ENCODE measurements around the gene MSH4.
"Not testable (repeated sequence)": the region's sequence is repeated elsewhere in the genome, so short reads cannot be mapped to it uniquely, and the experiment has no call there.

The MSH4 gene

DNA sequence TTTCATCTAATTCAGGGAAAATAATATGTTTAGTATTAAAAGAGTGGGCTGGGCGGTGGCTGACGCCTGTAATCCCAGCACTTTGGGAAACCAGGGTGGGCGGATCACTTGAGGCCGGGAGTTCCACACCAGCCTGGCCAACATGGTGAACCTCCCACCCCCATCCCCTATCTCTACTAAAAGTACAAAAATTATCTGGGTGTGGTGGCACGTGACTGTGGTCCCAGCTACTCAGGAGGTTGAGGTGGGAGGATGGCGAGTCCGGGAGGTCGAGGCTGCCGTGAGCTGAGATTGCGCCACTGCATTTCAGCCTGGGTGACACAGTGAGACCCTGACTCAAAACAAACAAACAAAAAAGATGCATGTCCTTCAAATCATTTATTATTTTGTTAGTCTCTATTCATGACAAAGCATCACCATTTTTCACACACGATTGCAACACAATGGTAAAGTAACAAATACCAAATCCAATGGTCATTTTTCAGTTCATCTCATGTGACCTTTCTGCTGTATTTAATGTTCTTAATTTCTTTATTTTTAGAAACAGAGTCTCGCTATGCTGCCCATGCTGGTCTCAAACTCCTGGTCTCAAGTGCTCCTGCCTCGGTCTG is 1.0 kb downstream of the MSH4 start:
- no peak for DNase-seq

DNA sequence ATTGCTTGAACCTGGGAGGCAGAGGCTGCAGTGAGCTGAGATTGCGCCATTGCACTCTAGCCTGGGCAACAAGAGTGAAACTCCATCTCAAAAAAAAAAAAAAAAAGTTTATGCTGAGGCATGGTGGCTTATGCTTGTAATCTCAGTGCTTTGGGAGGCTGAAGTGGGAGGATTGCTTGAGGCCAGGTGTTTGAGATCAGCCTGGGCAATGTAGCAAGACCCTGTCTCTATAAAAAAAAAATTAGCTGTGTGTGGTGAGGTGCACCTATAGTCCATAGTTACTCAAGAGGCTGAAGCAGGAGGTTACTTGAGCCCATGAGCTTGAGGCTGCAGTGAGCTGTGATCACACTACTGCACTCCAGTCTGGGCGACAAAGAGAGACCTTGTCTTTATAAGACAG is 4.8 kb downstream of the MSH4 start:
- DNase-seq, result not testable (repeated sequence)

DNA sequence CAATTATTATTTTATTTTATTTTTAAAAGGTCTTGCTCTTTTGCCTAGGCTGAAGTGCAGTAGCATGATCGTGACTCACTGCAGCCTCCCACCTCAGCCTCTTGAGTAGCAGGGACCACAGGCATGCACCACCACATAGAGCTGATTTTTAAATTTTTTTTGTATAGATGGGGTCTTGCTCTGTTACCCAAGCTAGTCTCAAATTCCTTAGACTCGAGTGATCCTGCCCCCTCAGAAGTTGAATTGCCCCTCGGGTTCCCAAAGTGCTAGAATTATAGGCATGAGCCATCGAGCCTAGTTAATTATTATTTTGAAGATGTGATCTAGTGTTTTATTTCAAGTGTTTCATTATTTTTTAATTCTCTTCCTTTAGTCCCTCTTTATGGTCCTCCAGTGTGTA is 12.2 kb downstream of the MSH4 start:
- no peak for DNase-seq

DNA sequence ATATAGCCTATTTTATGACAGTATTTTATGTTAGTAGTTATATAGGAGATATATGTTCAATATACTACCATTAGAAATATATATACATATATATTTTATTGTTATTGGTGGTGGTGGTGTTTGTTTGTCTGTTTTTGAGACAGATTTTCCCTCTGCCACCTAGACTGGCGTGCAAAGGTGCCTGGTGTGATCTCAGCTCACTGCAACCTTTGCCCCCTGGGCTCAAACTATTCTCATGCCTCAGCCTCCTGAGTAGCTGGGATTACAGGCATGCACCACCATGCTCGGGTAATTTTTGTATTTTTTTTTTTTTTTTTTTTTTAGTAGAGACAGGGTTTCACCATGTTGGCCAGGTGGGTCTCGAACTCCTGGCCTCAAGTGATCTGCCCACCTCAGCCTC is 13.4 kb downstream of the MSH4 start:
- DNase-seq, result not testable (repeated sequence)

DNA sequence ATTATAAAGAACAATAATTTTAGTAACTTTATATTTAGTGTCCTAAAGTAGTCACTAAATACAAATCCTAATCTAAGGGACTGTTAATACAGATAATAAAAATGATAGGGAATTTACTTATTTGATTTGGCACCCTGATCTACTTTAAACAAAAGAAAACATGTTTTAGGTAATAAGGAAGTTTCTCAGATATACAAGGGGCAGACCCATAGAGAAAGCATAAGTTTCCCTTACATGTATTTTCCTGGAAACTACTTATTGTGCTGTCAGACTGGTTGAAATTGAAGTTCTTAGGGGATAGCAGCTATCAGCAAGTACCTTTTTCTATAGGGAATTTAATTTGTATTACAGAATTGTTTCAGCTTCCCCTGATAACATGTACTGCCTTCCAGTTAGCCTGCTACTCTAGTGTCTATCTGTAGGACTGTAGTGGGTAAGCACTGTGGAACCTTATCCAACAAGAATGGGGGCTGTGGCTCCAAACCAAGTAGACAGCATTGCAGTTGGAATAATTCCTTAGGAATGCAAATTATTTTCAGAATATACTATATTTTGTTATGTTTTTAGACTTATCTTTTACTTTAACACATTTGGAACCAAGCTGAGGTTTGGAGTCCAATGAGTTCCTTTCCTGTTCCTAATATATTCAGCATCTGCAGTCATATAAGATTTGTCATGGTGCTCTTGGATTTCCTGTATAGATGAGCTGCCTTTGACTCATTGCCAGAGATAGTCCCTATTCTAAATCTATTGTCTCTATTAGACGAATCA is 14.7 kb downstream of the MSH4 start:
- DNase-seq, result peak; percentile 66

DNA sequence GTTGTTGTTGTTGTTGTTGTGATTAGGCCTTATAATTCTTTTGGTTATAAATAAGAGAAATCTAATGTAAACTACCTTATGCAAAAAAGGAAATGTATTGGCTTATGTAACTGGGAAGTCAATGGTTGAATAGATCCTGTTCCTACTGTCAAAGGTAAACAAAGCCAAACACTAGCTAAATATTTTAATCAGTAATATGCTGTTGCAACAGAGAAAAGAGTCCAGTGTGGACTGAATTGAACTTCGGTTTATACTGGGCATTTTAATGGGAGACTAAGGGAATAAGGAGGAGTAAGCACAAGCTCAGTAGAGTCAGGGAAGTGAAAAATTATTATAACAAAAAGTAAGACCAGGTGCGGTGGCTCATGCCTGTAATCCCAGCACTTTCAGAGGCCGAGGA is 15.4 kb downstream of the MSH4 start:
- no peak for DNase-seq

DNA sequence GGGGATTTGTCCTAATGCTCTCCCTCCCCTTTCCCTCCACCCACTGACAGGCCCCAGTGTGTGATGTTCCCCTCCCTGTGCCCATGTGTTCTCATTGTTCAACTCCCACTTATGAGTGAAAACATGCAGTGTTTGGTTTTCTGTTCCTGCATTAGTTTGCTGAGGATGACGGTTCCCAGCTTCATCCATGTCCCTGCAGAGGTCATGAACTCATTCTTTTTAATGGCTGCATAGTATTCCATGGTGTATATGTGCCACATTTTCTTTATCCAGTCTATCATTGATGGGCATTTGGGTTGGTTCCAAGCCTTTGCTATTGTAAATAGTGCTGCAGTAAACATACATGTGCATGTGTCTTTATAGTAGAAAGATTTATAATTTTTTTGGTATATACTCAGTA is 26.9 kb downstream of the MSH4 start:
- not testable (repeated sequence) for DNase-seq

DNA sequence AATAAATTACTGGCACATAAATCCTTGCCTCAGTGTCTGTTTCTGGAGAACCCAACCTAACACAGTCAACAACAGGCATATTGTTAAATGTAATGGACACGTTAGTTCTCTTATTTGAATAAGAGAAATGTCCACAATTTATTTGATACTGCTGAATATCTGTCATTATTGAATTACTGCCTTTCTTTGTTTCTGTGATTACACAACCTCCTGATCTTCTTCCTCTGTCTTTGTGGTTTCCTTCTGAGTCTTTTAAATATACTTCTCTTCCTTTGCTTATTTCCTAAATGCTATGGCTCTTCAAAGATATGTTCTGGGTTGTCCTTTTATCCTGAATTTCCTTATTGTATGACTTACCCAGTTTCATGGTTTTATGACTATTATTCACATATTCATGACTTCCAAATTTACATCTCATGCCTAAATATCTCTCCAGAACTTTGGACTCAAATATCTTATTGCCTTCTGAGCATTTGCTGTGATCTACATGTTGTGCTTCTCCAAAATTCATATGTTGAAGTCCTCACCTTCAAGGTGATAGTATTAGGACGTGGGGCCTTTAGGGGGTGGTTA is 39.9 kb downstream of the MSH4 start:
- no peak for DNase-seq

DNA sequence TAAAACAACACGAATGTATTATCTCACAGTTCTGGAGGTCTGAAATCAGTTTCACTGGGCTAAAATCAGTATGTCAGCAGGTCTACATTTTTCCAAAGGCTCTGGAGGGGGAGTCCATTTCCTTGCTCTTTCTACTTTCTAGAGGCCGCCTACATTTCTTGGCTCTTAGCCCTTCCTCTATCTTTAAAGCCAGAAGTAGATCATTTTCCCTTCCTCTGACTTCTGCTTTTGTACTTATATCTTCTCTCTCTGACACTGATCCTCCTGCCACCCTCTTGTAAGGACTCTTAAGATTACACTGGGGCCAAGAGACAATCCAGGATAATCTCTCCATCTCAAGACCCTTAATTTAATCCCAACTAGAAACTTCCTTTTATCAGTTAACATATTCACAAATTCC is 41.4 kb downstream of the MSH4 start:
- DNase-seq, result no peak

DNA sequence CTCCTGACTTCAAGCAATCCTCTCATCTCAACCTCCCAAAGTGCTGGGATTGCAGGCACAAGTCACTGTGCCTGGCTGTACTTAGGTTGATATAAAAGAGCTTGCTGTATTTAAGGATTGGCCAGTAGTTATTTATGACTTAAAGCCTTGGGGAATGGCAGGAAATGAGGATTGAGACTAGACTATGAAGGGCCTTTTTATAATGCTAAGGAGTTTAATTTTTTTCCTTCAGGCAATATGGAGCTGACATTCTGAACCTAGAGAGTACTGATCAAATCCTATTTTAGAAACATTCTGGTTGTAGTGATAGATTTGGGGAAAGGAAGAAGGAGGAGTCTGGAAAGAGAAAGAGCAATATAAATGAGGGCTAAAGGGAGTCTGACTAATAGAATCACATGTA is 44.7 kb downstream of the MSH4 start:
- DNase-seq, result no peak

DNA sequence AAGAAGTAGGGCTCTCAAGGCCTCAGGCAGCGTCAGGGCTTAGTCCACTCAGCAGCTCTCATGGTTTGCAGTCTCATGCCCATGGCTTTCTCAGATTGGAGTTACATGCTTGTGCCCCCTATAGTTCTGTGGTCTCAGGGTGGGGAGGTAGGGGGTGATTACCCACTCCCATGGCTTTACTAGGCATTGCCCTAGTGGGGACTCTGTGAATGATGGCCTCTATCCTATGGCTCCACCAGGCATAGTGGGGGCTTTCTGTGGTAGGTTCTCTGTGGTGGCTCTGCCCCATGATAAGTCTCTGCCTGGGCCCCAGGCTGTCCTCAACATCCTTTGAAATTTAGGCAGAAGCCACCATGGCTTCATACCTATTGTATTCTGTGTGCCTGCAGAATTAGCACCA is 48.9 kb downstream of the MSH4 start:
- no peak for DNase-seq

DNA sequence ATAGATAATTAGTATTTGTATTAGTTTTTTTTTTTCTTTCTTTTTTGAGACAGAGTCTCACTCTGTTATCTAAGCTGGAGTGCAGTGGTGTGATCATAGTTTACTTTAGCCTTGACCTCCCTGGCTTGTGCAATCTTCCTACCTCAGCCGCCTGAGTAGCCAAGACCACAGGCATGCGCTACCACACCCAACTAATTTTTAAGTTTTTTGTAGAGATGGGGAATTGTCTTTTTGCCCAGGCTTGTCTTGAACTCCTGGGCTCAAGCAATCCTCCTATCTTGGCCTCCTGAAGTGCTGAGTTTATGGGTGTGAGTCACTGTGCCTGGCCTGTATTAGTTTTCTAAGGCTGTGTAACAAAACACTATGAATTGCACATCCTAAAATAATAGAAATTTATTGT is 58.3 kb downstream of the MSH4 start:
- peak; percentile 6 for DNase-seq

DNA sequence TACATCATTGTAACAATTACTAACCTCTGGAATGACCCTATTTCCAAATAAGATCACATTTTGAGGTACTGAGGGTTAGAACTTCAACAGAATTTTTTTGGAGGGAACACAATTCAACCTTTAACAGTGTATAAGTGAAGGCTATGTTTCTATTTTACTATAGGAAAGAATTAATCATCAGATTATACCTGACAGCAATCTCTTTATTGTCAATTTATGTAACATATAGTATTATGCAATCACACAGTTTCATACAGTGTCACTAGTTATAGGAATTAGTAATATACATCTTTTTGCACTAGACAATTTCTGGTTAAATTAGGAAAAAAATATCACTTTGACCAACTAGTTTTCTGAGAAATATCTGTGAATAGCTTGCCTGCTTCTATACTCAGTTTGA is 59.1 kb downstream of the MSH4 start:
- no peak for DNase-seq

DNA sequence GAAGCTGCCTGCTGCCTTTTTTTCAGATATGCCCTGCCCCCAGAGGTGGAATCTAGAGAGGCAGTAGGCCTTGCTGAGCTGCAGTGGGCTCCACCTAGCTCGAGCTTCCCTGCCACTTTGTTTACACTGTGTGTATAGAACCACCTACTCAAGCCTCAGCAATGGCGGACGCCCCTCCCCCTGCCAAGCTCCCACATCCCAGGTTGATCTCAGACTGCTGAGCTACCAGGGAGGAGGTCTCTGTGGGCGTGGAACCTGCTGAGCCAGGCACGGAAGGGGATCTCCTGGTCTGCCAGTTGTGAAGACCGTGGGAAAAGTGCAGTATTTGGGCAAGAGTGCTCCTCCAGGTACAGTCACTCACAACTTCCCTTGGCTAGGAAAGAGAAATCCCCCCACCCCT is 65.1 kb downstream of the MSH4 start:
- DNase-seq, result no peak

DNA sequence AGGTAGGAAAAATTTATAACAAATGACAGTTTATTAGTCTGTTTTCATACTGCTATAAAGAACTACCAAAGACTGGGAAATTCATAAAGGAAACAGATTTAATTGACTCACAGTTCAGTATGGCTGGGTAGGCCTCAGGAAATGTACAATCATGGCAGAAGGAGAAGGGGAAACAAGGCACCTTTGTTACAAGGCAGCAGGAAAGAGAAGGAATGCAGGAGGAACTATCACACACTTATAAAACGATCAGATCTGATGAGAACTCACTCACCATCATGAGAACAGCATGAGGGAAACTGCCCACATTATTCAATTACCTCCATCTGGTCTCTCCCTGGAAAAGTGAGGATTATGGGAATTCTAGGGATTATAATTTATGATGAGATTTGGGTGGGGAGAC is 74.3 kb downstream of the MSH4 start:
- DNase-seq, result no peak

DNA sequence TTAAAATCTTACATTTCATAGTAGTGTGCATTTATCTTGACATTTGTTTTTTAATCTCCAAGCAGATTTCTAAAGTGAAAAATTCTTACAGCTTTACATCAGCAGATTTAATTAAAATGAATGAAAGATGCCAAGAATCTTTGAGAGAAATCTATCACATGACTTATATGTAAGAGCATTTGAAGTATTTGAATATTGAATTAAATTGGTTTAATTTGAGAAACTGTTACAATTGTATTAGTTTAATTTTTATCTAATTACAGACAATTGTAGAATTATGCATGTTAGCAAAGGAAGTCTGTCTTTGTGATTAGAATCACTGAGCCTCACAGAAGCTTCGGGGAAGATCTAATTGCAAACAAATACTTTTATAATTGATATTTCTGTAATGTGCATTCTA is 83.3 kb downstream of the MSH4 start:
- DNase-seq, result no peak

DNA sequence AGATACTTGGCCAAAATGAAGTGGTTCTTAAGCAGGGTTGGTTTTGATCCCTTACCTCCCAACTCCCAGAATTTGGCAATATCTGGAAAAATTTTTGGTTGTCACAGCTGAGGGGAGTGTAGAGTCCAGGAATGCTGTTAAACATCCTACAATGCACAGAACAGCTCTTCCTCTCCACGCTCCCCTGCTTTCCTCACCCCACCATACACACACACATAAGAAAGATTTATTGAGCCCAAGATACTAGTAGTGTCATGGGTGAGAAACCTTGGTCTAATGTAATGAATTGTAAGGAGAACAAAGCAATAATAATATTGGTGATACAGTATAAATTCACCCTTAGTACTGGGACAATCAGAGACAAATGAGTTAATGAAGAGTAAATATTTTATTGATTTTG is 87.8 kb downstream of the MSH4 start:
- DNase-seq, result no peak

DNA sequence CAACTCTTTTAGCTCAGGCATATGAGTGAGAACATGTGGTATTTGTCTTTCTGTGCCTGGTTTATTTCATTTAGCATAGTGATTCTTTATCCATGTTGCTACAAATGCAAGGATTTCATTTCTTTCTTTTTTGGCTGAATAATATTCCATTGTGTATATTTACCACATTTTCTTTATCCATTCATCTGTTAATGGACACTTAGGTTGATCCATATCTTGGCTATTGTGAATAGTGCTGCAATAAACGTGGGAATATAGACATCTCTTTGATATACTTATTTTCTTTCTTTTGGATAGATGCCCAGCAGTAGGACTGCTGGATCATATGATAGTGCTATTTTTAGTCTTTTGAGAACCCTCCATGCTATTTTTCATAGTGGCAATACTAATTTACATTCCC is 104.7 kb downstream of the MSH4 start:
- no peak for DNase-seq

DNA sequence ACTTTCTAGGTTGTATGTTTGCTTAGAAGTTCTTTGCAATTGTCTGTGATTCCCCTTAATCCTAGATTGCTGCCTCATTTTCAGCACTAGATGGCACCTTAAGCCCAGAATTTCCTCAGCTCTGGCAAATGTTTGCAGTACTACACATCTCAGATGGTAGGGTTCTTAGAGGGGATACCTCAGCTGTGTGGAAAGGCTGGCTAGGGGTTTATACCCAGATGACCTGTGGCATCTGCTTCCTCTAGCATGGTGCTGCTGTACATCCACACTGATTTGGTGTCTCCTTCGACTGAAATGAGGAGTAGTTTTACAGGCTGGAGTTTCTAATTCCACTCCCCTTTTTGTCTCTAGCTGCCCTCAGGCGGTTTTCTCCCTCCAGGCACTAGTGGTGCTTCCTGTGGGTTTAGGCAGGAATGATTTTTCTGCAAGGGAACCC is 112.1 kb downstream of the MSH4 start:
- DNase-seq, result peak; percentile 53

DNA sequence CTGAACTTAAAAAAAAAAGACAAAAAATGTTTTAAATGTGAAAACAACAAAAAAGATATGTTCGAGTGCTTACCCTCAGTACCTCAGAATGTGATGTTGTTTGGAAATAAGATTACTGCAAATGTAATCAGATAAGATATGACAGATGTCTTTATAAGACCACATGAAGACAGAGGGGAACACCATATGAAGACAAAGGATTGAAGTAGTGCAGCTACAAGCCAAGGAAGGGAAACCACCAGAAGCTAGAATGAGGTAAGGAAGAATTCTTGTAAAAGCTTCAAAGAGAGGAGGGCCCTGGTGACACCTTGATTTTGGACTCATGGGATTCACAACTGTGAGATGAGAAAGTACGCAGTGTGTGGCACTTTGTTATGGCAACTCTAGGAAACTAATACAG is 120.2 kb downstream of the MSH4 start:
- no peak for DNase-seq

DNA sequence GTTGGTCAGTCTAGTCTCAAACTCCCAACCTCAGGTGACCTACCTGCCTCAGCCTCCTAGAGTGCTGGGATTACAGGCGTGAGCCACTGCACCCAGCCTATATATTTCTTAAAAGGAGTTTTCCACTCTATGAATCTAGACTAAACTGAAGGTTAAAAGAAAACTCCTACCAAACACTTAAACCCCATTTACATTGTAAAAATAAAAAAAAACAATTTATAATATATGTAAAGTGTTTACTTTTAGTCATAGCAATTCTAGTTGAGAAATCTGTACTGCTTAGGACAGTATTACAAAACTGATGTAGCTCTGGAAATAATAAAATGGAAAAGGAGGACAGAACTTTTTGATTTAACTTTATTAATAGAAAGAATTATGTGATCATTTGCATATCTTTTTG is 126.0 kb downstream of the MSH4 start:
- no peak for DNase-seq

DNA sequence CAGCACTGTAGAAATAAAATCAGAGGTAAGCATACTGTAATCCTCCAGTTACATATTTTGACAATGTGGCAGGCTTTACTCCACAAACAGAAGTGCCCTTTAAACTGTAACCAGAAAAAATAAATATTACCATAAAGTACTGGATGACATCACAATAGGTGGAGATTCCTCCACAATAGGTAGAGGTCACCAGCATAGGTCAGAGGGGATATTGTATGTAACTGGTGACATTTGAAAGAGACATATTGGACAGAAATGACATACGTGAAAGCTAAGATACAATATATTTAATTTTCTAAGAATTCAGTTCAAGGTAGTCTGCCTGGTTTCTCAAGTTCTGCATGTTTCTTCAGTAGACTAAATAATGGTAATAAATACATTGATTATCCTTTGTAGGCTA is 135.6 kb downstream of the MSH4 start, which contains the start of gene ASB17:
ASB17 (minus strand) TSS at position 101 of the 400 bp plus-strand sequence. CDS start 113 bp downstream, outside the sequence.
- DNase-seq, result no peak

DNA sequence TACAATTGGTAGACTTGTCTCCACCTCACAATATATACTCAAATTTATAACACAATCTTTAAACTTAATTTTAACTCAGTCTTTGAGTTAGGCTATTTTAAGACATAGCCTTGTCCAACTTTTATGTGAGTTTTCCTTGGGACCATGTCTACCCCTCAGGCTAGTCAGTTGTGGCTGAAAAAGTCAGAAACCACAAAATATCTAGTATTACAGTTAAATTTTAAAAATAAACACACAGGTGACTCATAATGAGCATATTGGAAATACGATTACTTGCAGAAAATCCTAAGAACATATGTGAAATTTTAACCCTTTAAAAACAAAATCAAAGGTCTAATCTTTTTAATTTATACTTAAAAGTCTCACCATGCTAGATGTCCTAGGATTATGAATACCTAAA is 140.4 kb downstream of the MSH4 start:
- DNase-seq, result peak; percentile 64

DNA sequence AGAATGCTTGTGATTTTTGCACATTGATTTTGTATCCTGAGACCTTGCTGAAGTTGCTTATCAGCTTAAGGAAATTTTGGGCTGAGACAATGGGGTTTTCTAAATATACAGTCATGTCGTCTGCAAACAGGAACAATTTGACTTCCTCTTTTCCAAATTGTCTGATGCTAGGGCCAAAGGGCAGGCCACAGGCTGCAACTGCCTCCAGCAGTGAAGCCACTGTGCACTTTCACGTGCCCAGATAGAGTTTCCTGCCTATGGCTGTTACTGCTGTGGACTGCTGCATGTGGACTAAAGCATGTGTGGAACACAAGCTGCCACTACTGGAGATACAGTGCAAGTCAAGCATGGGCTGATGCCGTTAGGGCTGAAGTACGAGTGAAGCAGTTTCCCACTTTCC is 146.4 kb downstream of the MSH4 start:
- not testable (repeated sequence) for DNase-seq
